Immature natural killer cell (primary cell): Measurements from ENCODE around the gene GSC2. TPM values are rescaled to one million over a fixed set of nuclear protein-coding genes. Genes with fewer than 3 reads are reported as not detected.

Source experiments
- DNase-seq, 3 donors: peaks; one replicate each; pipeline ENCODE4 v3.0.0; 2022; ENCODE audit warnings: mixed read lengths in 1 of 3
- H3K27ac Mint-ChIP-seq, 6 donors: one replicate each; pipeline ENCODE4 v1.8.0; 2020; ENCODE audit warnings: mixed read lengths in 6 of 6, mild to moderate bottlenecking in 5 of 6, inconsistent platforms in 4 of 6, moderate library complexity in 3 of 6
- H3K27me3 Mint-ChIP-seq, 3 donors: one replicate each; pipeline ENCODE4 v1.8.0; 2020 to 2021; ENCODE audit warnings: low read depth in 3 of 3, mild to moderate bottlenecking in 3 of 3, mixed read lengths in 3 of 3, moderate library complexity in 3 of 3, inconsistent platforms in 1 of 3
- H3K36me3 Mint-ChIP-seq, 3 donors: one replicate each; pipeline ENCODE4 v1.8.0; 2020; ENCODE audit warnings: mixed read lengths in 3 of 3, inconsistent platforms in 2 of 3, mild to moderate bottlenecking in 2 of 3
- H3K4me1 Mint-ChIP-seq, 2 donors: one replicate each; pipeline ENCODE4 v1.8.0; 2020; ENCODE audit warnings: inconsistent platforms in 2 of 2, mild to moderate bottlenecking in 2 of 2, mixed read lengths in 2 of 2, moderate library complexity in 1 of 2
- H3K4me3 Mint-ChIP-seq, 5 donors: one replicate each; pipeline ENCODE4 v1.8.0; 2020; ENCODE audit warnings: mild to moderate bottlenecking in 5 of 5, mixed read lengths in 5 of 5, inconsistent platforms in 3 of 5, moderate library complexity in 3 of 5
- H3K9me3 Mint-ChIP-seq, 6 donors: one replicate each; pipeline ENCODE4 v1.8.0; 2020; ENCODE audit warnings: mild to moderate bottlenecking in 6 of 6, mixed read lengths in 6 of 6, inconsistent platforms in 4 of 6, moderate library complexity in 3 of 6
- polyA plus RNA-seq, 3 donors: library from polyadenylated mRNA; unstranded; fragments of 300-500 nt; fragmentation: Illumina TruSeq; gene quantifications; one replicate each; pipeline ENCODE4 v1.2.3, GENCODE V29; 2021

The GSC2 gene
- not detected for polyA plus RNA-seq

GRCh38 chr22:19149991-19150390 lies at the start of gene GSC2:
GSC2 (minus strand) TSS chr22:19150292; CDS start chr22:19150283, 9 bp downstream.
- H3K27me3 Mint-ChIP-seq = peaks cover 18 to 24% (median 19%) of the 10 kb centered on the region in 3 donors
- no peak within 1 kb of the TSS for H3K27ac Mint-ChIP-seq
- peak within 1 kb of the TSS in 3 of 5 donors; percentile 32 to 42 (median 39) for H3K4me3 Mint-ChIP-seq
- H3K36me3 Mint-ChIP-seq = peaks cover 0 to 5% (median 4%) of the 10 kb centered on the region in 3 donors
- peaks cover 0 to 6% of the 10 kb centered on the region in 2 donors for H3K4me1 Mint-ChIP-seq
- DNase-seq = no peak
- peaks cover 0 to 3% (median 0%) of the 10 kb centered on the region in 6 donors for H3K9me3 Mint-ChIP-seq

- no peak overlapping the region for H3K27ac Mint-ChIP-seq
- H3K27me3 Mint-ChIP-seq = peaks cover 5 to 6% (median 6%) of the 10 kb centered on the region in 3 donors
- H3K4me1 Mint-ChIP-seq = peaks cover 22 to 36% of the 10 kb centered on the region in 2 donors
- no peak overlapping the region for H3K4me3 Mint-ChIP-seq
- DNase-seq = no peak
- peaks cover 0 to 3% (median 0%) of the 10 kb centered on the region in 3 donors for H3K36me3 Mint-ChIP-seq
- no peaks in the 10 kb centered on the region for H3K9me3 Mint-ChIP-seq
Observed at GRCh38 chr22:19199479-19199878, 49.4 kb upstream of the GSC2 start.

GRCh38 chr22:19197997-19198865 lies 48.1 kb upstream of the GSC2 start:
- Mint-ChIP-seq H3K4me1 (peaks cover 22 to 46% of the 10 kb centered on the region in 2 donors), H3K36me3 (peaks cover 0 to 3% (median 0%) of the 10 kb centered on the region in 3 donors), H3K4me3 (peak overlapping the region in 1 of 5 donors; percentile 10), H3K27ac (peak overlapping the region in 2 of 6 donors; percentile 22 to 47), H3K27me3 (peaks cover 0 to 6% (median 4%) of the 10 kb centered on the region in 3 donors), H3K9me3 (no peaks in the 10 kb centered on the region)
- no peak for DNase-seq

- Mint-ChIP-seq H3K9me3 (no peaks in the 10 kb centered on the region), H3K4me3 (peak overlapping the region in 2 of 5 donors; percentile 34 to 36)
Observed at GRCh38 chr22:19196841-19197612, 46.9 kb upstream of the GSC2 start.

GRCh38 chr22:19195796-19196731 lies 46.0 kb upstream of the GSC2 start:
- no peaks in the 10 kb centered on the region for H3K9me3 Mint-ChIP-seq
- H3K27me3 Mint-ChIP-seq = peaks cover 0 to 6% (median 3%) of the 10 kb centered on the region in 3 donors
- peak overlapping the region in 4 of 6 donors; percentile 14 to 78 (median 56) for H3K27ac Mint-ChIP-seq
- H3K36me3 Mint-ChIP-seq = peaks cover 0 to 3% (median 0%) of the 10 kb centered on the region in 3 donors
- DNase-seq = peak in 2 of 3 donors; percentile 26 to 44
- peak overlapping the region in 4 of 5 donors; percentile 22 to 71 (median 70) for H3K4me3 Mint-ChIP-seq
- peaks cover 22 to 46% of the 10 kb centered on the region in 2 donors for H3K4me1 Mint-ChIP-seq

More at GRCh38 chr22:19196841-19197612, 46.9 kb upstream of the GSC2 start:
- DNase-seq = no peak
- Mint-ChIP-seq H3K36me3 (peaks cover 0 to 3% (median 0%) of the 10 kb centered on the region in 3 donors), H3K27ac (peak overlapping the region in 3 of 6 donors; percentile 41 to 84 (median 74)), H3K27me3 (peaks cover 0 to 6% (median 4%) of the 10 kb centered on the region in 3 donors), H3K4me1 (peaks cover 22 to 46% of the 10 kb centered on the region in 2 donors)

GRCh38 chr22:19194766-19195536 lies 44.9 kb upstream of the GSC2 start:
- peaks cover 0 to 3% (median 0%) of the 10 kb centered on the region in 3 donors for H3K36me3 Mint-ChIP-seq
- peak overlapping the region in 4 of 6 donors; percentile 49 to 80 (median 62) for H3K27ac Mint-ChIP-seq
- peak overlapping the region in 3 of 5 donors; percentile 69 to 71 (median 71) for H3K4me3 Mint-ChIP-seq

GRCh38 chr22:19193879-19194278 lies 43.8 kb upstream of the GSC2 start:
- H3K36me3 Mint-ChIP-seq = no peaks in the 10 kb centered on the region
- peaks cover 22 to 46% of the 10 kb centered on the region in 2 donors for H3K4me1 Mint-ChIP-seq
- H3K4me3 Mint-ChIP-seq = no peak overlapping the region
- no peaks in the 10 kb centered on the region for H3K9me3 Mint-ChIP-seq
- peak overlapping the region in 1 of 6 donors; percentile 41 for H3K27ac Mint-ChIP-seq
- H3K27me3 Mint-ChIP-seq = peaks cover 0 to 6% (median 3%) of the 10 kb centered on the region in 3 donors
- DNase-seq = no peak

More at GRCh38 chr22:19194766-19195536, 44.9 kb upstream of the GSC2 start:
- Mint-ChIP-seq H3K4me1 (peaks cover 22 to 46% of the 10 kb centered on the region in 2 donors), H3K27me3 (peaks cover 0 to 7% (median 3%) of the 10 kb centered on the region in 3 donors), H3K9me3 (no peaks in the 10 kb centered on the region)
- no peak for DNase-seq

- H3K27ac Mint-ChIP-seq = no peak overlapping the region
- no peaks in the 10 kb centered on the region for H3K4me1 Mint-ChIP-seq
- no peak overlapping the region for H3K4me3 Mint-ChIP-seq
- peaks cover 0 to 3% (median 0%) of the 10 kb centered on the region in 3 donors for H3K27me3 Mint-ChIP-seq
- no peak for DNase-seq
- no peaks in the 10 kb centered on the region for H3K9me3 Mint-ChIP-seq
- no peaks in the 10 kb centered on the region for H3K36me3 Mint-ChIP-seq
Observed at GRCh38 chr22:19187716-19188563, 37.8 kb upstream of the GSC2 start.

GRCh38 chr22:19184276-19184997 lies 34.3 kb upstream of the GSC2 start:
- H3K36me3 Mint-ChIP-seq = no peaks in the 10 kb centered on the region
- peaks cover 0 to 2% (median under 1%) of the 10 kb centered on the region in 3 donors for H3K27me3 Mint-ChIP-seq
- peak overlapping the region in 1 of 6 donors; percentile 45 for H3K27ac Mint-ChIP-seq
- peaks cover 2% of the 10 kb centered on the region in 2 donors for H3K4me1 Mint-ChIP-seq
- no peak for DNase-seq
- no peaks in the 10 kb centered on the region for H3K9me3 Mint-ChIP-seq
- H3K4me3 Mint-ChIP-seq = no peak overlapping the region

GRCh38 chr22:19183216-19183615 lies 33.1 kb upstream of the GSC2 start:
- Mint-ChIP-seq H3K4me3 (no peak overlapping the region), H3K4me1 (peaks cover 5 to 7% of the 10 kb centered on the region in 2 donors), H3K27ac (no peak overlapping the region), H3K36me3 (no peaks in the 10 kb centered on the region), H3K27me3 (peaks cover 0 to 3% (median 2%) of the 10 kb centered on the region in 3 donors), H3K9me3 (no peaks in the 10 kb centered on the region)
- no peak for DNase-seq
